ENCODE measurements around the gene DESI1. TPM values are rescaled to one million over a fixed set of nuclear protein-coding genes. Genes with fewer than 3 reads are reported as not detected.

DESI1 gene
- total and polyA plus RNA-seq, 4 experiments from 2014 or later: 9.5 to 28.7 (median 19.9) TPM

DNA sequence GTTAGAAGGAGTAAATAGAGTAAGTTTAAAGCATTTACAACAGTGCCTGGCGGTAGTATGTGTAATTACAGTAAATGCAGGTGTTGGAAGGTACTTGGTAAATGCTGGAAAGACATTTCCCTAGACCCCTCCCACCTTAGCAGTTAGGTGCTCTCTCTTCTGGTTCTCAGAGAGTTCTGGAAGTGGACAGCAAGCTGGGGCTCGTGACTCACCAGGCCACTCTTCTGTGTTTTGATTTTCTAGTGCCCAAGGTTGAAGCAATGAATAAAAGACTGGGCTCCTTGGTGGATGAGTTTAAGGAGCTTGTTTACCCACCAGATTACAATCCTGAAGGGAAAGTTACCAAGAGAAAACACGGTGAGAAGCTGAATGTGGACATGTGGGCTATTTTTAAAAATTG, 40.2 kb upstream of the DESI1 start:
- Mint-ChIP-seq H3K27me3 (no peaks in the 10 kb centered on the region), H3K4me3 (no peak overlapping the region), H3K4me1 (peaks cover 0 to 4% (median 1%) of the 10 kb centered on the region in 4 donors), H3K36me3 (peaks cover 32 to 72% of the 10 kb centered on the region in 2 donors), H3K9me3 (no peaks in the 10 kb centered on the region), H3K27ac (peak overlapping the region in 4 of 7 donors; percentile 11 to 65 (median 40))
- Histone ChIP-seq H3K36me3 (ENCODE audit: insufficient read depth, low read length) (peaks cover 76% of the 10 kb centered on the region), H3K27ac (ENCODE audit: low read depth, low read length) (no peak overlapping the region), H3K9me3 (ENCODE audit: control insufficient read depth in 1 of 2, low read length in 2 of 2) (no peaks in the 10 kb centered on the region), H3K27me3 (ENCODE audit: insufficient read depth, low read length) (no peaks in the 10 kb centered on the region), H3K4me3 (ENCODE audit: low read length in 2 of 2) (no peak overlapping the region), H3K4me1 (ENCODE audit: insufficient read depth, low read length) (no peaks in the 10 kb centered on the region)
- CTCF ChIA-PET (ENCODE audit: partially characterized antibody): interaction anchor here (0.6 kb wide), 1 partner anchor 9 kb away, joined by 3 read pairs; no protein-coding TSS in a partner anchor
- POLR2A ChIA-PET (ENCODE audit: partially characterized antibody): no interaction called here
- intact Hi-C loops (cut with micrococcal nuclease): no loop called here
- no peak for DNase-seq

DNA sequence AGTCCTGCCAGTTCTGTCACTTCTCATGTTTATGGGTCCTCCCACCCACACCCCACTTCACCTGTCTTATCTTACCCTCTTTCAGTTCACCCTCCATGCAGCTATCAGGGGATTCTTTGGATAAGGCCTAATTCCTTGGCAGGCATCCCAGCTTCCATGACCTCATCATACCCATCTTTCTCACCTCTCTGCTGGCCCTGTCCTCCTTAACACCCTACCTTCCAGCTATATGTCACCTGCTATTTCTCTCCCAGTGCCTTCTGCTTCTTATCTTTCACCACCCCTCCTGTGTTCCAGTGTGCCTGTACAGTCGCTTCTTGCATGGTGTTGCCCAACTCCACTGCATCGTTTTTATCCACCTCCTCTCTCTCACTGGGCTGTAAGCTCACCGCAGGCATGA, 39.6 kb upstream of the DESI1 start:
- H3K4me1 ChIP-seq (ENCODE audit: insufficient read depth, low read length): no peaks in the 10 kb centered on the region
- H3K9me3 ChIP-seq (ENCODE audit: control insufficient read depth in 1 of 2, low read length in 2 of 2): no peaks in the 10 kb centered on the region
- Mint-ChIP-seq H3K4me3 (no peak overlapping the region), H3K9me3 (no peaks in the 10 kb centered on the region), H3K27me3 (no peaks in the 10 kb centered on the region), H3K27ac (peak overlapping the region in 6 of 7 donors; percentile 11 to 84 (median 68)), H3K36me3 (peaks cover 32 to 73% of the 10 kb centered on the region in 2 donors), H3K4me1 (peaks cover 0 to 4% (median 1%) of the 10 kb centered on the region in 4 donors)
- no peak overlapping the region for H3K4me3 ChIP-seq (ENCODE audit: low read length in 2 of 2)
- peaks cover 76% of the 10 kb centered on the region for H3K36me3 ChIP-seq (ENCODE audit: insufficient read depth, low read length)
- CTCF ChIA-PET (ENCODE audit: partially characterized antibody): no interaction called here
- DNase-seq: no peak
- no peaks in the 10 kb centered on the region for H3K27me3 ChIP-seq (ENCODE audit: insufficient read depth, low read length)
- intact Hi-C loops (cut with micrococcal nuclease): no loop called here
- no peak overlapping the region for H3K27ac ChIP-seq (ENCODE audit: low read depth, low read length)
- POLR2A ChIA-PET (ENCODE audit: partially characterized antibody): no interaction called here

DNA sequence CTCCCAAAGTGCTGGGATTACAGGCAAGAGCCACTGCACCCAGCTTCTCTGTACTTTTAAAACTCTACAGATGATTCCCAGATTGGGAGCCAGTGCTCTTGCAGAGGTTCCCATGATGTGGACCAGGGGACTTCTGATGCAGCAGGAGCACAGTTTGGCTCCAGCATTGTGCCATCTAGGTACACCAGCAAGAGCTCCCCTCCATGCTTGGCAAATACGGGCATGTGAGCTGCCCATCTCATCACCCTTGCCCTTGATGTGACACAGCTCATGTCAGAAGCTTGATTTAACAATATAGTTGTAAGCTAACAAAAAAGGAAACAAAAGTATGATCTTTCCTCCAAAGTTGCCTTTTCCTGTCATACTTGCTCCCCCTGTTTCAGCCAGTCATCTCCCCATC, 39.1 kb upstream of the DESI1 start:
- no peak for DNase-seq
- no peak overlapping the region for H3K4me3 ChIP-seq (ENCODE audit: low read length in 2 of 2)
- peaks cover 0 to 2% (median under 1%) of the 10 kb centered on the region in 4 donors for H3K4me1 Mint-ChIP-seq
- H3K27me3 Mint-ChIP-seq: no peaks in the 10 kb centered on the region
- H3K4me1 ChIP-seq (ENCODE audit: insufficient read depth, low read length): no peaks in the 10 kb centered on the region
- H3K36me3 ChIP-seq (ENCODE audit: insufficient read depth, low read length): peaks cover 73% of the 10 kb centered on the region
- peaks cover 32 to 74% of the 10 kb centered on the region in 2 donors for H3K36me3 Mint-ChIP-seq
- intact Hi-C loops (cut with micrococcal nuclease): no loop called here
- H3K27ac ChIP-seq (ENCODE audit: low read depth, low read length): no peak overlapping the region
- H3K9me3 ChIP-seq (ENCODE audit: control insufficient read depth in 1 of 2, low read length in 2 of 2): no peaks in the 10 kb centered on the region
- no peak overlapping the region for H3K4me3 Mint-ChIP-seq
- no peaks in the 10 kb centered on the region for H3K9me3 Mint-ChIP-seq
- peak overlapping the region in 5 of 7 donors; percentile 11 to 77 (median 18) for H3K27ac Mint-ChIP-seq
- CTCF ChIA-PET (ENCODE audit: partially characterized antibody): no interaction called here
- no peaks in the 10 kb centered on the region for H3K27me3 ChIP-seq (ENCODE audit: insufficient read depth, low read length)
- POLR2A ChIA-PET (ENCODE audit: partially characterized antibody): no interaction called here

DNA sequence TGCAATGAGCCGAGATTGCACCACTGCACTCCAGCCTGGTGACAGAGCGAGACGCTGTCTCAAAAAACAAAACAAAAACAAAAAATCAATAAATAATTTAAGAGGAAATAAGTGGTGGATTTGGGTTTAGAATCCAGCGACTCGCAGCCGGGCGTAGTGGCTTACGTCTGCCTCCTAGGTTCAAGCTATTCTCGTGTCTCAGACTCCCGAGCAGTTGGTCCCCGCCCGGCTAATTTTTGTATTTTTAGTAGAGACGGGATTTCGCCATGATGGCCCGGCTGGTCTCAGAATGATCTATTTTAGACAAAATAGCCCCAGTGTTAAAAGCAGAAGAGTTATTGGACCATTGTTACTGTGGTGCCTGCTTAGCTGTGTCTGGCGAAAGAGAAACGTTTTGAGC, 38.0 kb upstream of the DESI1 start:
- H3K9me3 Mint-ChIP-seq: no peaks in the 10 kb centered on the region
- CTCF ChIA-PET (ENCODE audit: partially characterized antibody): interaction anchor here (1.3 to 8.8 kb wide), 2 partner anchors 7 to 38 kb away, joined by 4 to 54 read pairs; no protein-coding TSS in a partner anchor
- no peak overlapping the region for H3K4me3 ChIP-seq (ENCODE audit: low read length in 2 of 2)
- H3K27ac Mint-ChIP-seq: peak overlapping the region in 2 of 7 donors; percentile 35 to 69
- H3K27ac ChIP-seq (ENCODE audit: low read depth, low read length): no peak overlapping the region
- H3K9me3 ChIP-seq (ENCODE audit: control insufficient read depth in 1 of 2, low read length in 2 of 2): no peaks in the 10 kb centered on the region
- H3K27me3 ChIP-seq (ENCODE audit: insufficient read depth, low read length): no peaks in the 10 kb centered on the region
- DNase-seq: no peak
- POLR2A ChIA-PET (ENCODE audit: partially characterized antibody): interaction anchor here (1.2 kb wide), 1 partner anchor 8 kb away, joined by 3 read pairs; no protein-coding TSS in a partner anchor
- H3K4me3 Mint-ChIP-seq: no peak overlapping the region
- peaks cover 0 to 2% (median 0%) of the 10 kb centered on the region in 4 donors for H3K4me1 Mint-ChIP-seq
- H3K27me3 Mint-ChIP-seq: no peaks in the 10 kb centered on the region
- peaks cover 39 to 73% of the 10 kb centered on the region in 2 donors for H3K36me3 Mint-ChIP-seq
- H3K36me3 ChIP-seq (ENCODE audit: insufficient read depth, low read length): peaks cover 75% of the 10 kb centered on the region
- intact Hi-C loops (cut with micrococcal nuclease): no loop called here
- no peaks in the 10 kb centered on the region for H3K4me1 ChIP-seq (ENCODE audit: insufficient read depth, low read length)

DNA sequence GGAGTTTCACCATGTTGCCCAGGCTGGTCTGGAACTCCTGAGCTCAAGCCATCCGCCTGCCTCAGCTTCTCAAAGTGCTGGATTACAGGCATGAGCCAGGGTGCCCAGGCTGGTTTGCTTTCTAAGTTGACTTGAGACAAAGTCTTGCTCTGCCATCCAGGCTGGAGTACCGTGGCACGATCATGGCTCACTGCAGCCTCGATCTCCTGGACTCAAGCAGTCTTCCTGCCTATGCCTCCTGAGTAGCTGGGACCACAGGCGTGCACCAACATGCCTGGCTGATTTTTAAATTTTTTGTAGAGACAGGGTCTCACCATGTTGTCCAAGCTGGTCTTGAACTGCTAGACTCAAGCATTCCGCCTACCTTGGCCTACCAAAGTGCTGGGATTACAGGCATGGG, 36.9 kb upstream of the DESI1 start:
- POLR2A ChIA-PET (ENCODE audit: partially characterized antibody): no interaction called here

DNA sequence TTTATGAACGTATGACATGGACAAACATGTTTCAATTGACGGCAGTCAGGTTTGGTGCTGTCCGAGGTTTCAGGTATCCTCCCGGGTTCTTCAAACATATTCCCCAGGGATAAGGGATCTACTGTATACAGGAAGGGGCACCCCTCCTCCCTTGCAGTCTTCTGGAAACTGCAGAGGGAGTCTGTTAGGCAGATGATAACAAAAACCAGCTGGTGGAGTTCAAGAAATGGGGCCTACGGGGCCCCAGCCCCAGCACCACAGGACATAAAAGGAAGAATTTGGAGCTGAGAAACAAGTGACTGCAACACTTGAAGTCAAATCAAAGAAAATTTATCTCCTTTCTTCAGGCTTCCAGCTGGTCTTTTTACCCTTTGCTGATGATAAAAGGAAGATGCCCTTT, 35.7 kb upstream of the DESI1 start:
- peaks cover 76% of the 10 kb centered on the region for H3K36me3 ChIP-seq (ENCODE audit: insufficient read depth, low read length)
- intact Hi-C loops (cut with micrococcal nuclease): no loop called here
- peaks cover 36 to 69% of the 10 kb centered on the region in 2 donors for H3K36me3 Mint-ChIP-seq
- no peaks in the 10 kb centered on the region for H3K27me3 ChIP-seq (ENCODE audit: insufficient read depth, low read length)
- DNase-seq: no peak
- H3K27ac ChIP-seq (ENCODE audit: low read depth, low read length): no peak overlapping the region
- H3K27ac Mint-ChIP-seq: peak overlapping the region in 1 of 7 donors; percentile 48
- no peaks in the 10 kb centered on the region for H3K9me3 Mint-ChIP-seq
- H3K4me3 ChIP-seq (ENCODE audit: low read length in 2 of 2): no peak overlapping the region
- POLR2A ChIA-PET (ENCODE audit: partially characterized antibody): interaction anchor here (0.5 to 1.3 kb wide), 2 partner anchors 10 to 171 kb away, joined by 3 read pairs; no protein-coding TSS in a partner anchor
- no peaks in the 10 kb centered on the region for H3K4me1 ChIP-seq (ENCODE audit: insufficient read depth, low read length)
- no peaks in the 10 kb centered on the region for H3K9me3 ChIP-seq (ENCODE audit: control insufficient read depth in 1 of 2, low read length in 2 of 2)
- no peaks in the 10 kb centered on the region for H3K27me3 Mint-ChIP-seq
- no peak overlapping the region for H3K4me3 Mint-ChIP-seq
- peaks cover 0 to 2% (median 0%) of the 10 kb centered on the region in 4 donors for H3K4me1 Mint-ChIP-seq
- CTCF ChIA-PET (ENCODE audit: partially characterized antibody): interaction anchor here (8.8 kb wide), 1 partner anchor 10 kb away, joined by 54 read pairs; no protein-coding TSS in a partner anchor

More for the DNA sequence above, 36.9 kb upstream of the DESI1 start:
- Mint-ChIP-seq H3K4me1 (peaks cover 0 to 2% (median 0%) of the 10 kb centered on the region in 4 donors), H3K36me3 (peaks cover 34 to 71% of the 10 kb centered on the region in 2 donors), H3K27me3 (no peaks in the 10 kb centered on the region), H3K27ac (no peak overlapping the region), H3K4me3 (no peak overlapping the region), H3K9me3 (no peaks in the 10 kb centered on the region)
- Histone ChIP-seq H3K9me3 (ENCODE audit: control insufficient read depth in 1 of 2, low read length in 2 of 2) (no peaks in the 10 kb centered on the region), H3K36me3 (ENCODE audit: insufficient read depth, low read length) (peaks cover 77% of the 10 kb centered on the region), H3K27me3 (ENCODE audit: insufficient read depth, low read length) (no peaks in the 10 kb centered on the region), H3K4me1 (ENCODE audit: insufficient read depth, low read length) (no peaks in the 10 kb centered on the region), H3K4me3 (ENCODE audit: low read length in 2 of 2) (no peak overlapping the region), H3K27ac (ENCODE audit: low read depth, low read length) (no peak overlapping the region)
- intact Hi-C loops (cut with micrococcal nuclease): no loop called here
- CTCF ChIA-PET (ENCODE audit: partially characterized antibody): interaction anchor here (0.6 to 8.8 kb wide), 3 partner anchors 9 to 94 kb away, joined by 3 to 54 read pairs (median 4); no protein-coding TSS in a partner anchor
- no peak for DNase-seq

DNA sequence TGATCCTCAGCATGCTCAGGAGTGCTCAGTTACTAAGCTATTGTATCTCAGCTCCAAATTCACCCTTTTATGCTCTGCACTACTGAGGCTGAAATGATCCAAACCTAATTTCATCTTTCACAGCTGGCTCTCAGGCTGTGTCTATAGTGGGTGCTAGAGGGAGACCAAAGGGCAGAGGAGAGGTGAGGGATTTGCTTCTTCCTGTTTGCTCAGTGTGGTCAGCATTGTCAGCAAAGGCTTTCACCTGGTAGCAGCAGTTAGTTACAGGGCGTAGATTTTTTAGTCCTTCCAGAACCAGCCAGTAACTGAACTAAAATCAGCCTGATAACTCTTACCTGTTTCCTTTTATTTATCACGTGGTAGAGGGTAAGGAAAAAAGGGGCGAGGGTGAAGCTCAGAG, 33.5 kb upstream of the DESI1 start:
- no peak overlapping the region for H3K4me3 ChIP-seq (ENCODE audit: low read length in 2 of 2)
- ChIA-PET POLR2A (ENCODE audit: partially characterized antibody) (interaction anchor here (1.2 kb wide), 1 partner anchor 12 kb away, joined by 3 read pairs; no protein-coding TSS in a partner anchor), CTCF (ENCODE audit: partially characterized antibody) (interaction anchor here (1.1 to 8.8 kb wide), 2 partner anchors 12 to 43 kb away, joined by 4 to 54 read pairs; no protein-coding TSS in a partner anchor)
- H3K27me3 Mint-ChIP-seq: no peaks in the 10 kb centered on the region
- no peak overlapping the region for H3K4me3 Mint-ChIP-seq
- no peaks in the 10 kb centered on the region for H3K9me3 ChIP-seq (ENCODE audit: control insufficient read depth in 1 of 2, low read length in 2 of 2)
- peaks cover 0 to 1% (median 0%) of the 10 kb centered on the region in 4 donors for H3K4me1 Mint-ChIP-seq
- H3K4me1 ChIP-seq (ENCODE audit: insufficient read depth, low read length): no peaks in the 10 kb centered on the region
- H3K36me3 Mint-ChIP-seq: peaks cover 26 to 61% of the 10 kb centered on the region in 2 donors
- no peak for DNase-seq
- peak overlapping the region in 1 of 7 donors; percentile 53 for H3K27ac Mint-ChIP-seq
- intact Hi-C loops (cut with micrococcal nuclease): no loop called here
- no peaks in the 10 kb centered on the region for H3K27me3 ChIP-seq (ENCODE audit: insufficient read depth, low read length)
- H3K27ac ChIP-seq (ENCODE audit: low read depth, low read length): no peak overlapping the region
- peaks cover 71% of the 10 kb centered on the region for H3K36me3 ChIP-seq (ENCODE audit: insufficient read depth, low read length)
- no peaks in the 10 kb centered on the region for H3K9me3 Mint-ChIP-seq

Measured in CD4-positive, alpha-beta memory T cell (primary cell).